Gastrocnemius medialis (tissue), 4 donors: Measurements from ENCODE around the gene PACSIN2.

ENCODE experiments used
- POLR2A ChIP-seq, 2 donors: fragments of 450-650 bp; IDR thresholded peaks; one replicate each; pipeline ENCODE4 v1.6.1; 2017; ENCODE audit warnings: antibody characterized with exemption in 2 of 2, mild to moderate bottlenecking in 2 of 2, moderate library complexity in 2 of 2
- TF ChIP-seq, protein P1 (sequence below), 5 experiments: fragments of 450-650 bp in 3 of 5; fragments of 200-600 bp in 2 of 5; sonication (generic) in 2 of 5; IDR thresholded peaks in 4 of 5; conservative IDR thresholded peaks in 1 of 5; 1 replicate in 4 of 5; 2 replicates in 1 of 5; pipeline ENCODE4 v1.5.1; 2016 to 2019; ENCODE audit warnings: antibody characterized with exemption in 5 of 5, mild to moderate bottlenecking in 3 of 5, moderate library complexity in 3 of 5

DNA sequence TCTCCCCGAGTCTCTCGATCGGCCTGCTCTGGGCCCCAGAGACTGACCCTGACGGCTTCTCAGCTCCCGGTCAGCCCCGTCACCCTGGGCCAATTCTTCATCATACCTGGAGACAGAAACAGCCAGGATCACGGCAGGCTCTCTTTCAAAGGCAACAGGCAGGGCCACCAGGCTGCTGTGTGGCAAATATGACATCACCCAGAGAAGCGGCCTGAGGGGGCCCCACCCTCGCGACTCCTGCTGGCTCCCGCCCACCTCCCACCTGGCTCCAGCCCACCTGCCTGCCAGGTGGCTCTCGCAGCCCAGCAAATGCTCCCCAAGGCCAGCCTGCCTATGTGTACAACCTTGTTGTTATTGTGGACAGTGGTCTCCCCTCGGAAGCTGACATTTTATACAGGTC lies 24.9 kb upstream of the PACSIN2 start:
- TF ChIP-seq, protein P1, sequence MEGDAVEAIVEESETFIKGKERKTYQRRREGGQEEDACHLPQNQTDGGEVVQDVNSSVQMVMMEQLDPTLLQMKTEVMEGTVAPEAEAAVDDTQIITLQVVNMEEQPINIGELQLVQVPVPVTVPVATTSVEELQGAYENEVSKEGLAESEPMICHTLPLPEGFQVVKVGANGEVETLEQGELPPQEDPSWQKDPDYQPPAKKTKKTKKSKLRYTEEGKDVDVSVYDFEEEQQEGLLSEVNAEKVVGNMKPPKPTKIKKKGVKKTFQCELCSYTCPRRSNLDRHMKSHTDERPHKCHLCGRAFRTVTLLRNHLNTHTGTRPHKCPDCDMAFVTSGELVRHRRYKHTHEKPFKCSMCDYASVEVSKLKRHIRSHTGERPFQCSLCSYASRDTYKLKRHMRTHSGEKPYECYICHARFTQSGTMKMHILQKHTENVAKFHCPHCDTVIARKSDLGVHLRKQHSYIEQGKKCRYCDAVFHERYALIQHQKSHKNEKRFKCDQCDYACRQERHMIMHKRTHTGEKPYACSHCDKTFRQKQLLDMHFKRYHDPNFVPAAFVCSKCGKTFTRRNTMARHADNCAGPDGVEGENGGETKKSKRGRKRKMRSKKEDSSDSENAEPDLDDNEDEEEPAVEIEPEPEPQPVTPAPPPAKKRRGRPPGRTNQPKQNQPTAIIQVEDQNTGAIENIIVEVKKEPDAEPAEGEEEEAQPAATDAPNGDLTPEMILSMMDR (IDR thresholded peaks at IDR 0.05 in 4 of 5, conservative IDR thresholded peaks at IDR 0.05 in 1 of 5): no peak
- TF ChIP-seq POLR2A (IDR thresholded peaks at IDR 0.05): no peak
